Skeletal muscle tissue (tissue), 4 donors: ENCODE data around the gene STK32B. TPM values are rescaled to one million over a fixed set of nuclear protein-coding genes. Genes with fewer than 3 reads are reported as not detected.
"Not testable (repeated sequence)": the region's sequence is repeated elsewhere in the genome, so short reads cannot be mapped to it uniquely, and the experiment has no call there.

Source experiments
- H3K27ac ChIP-seq: one replicate; pipeline ENCODE4 v1.7.0; 2013; ENCODE audit warnings: mild to moderate bottlenecking, low read depth, low read length, inconsistent platforms
- H3K27me3 ChIP-seq, 3 donors: one replicate each; pipeline ENCODE4 v1.7.0; 2013; ENCODE audit warnings: low read length in 3 of 3; ENCODE audit not compliant: control insufficient read depth in 3 of 3, insufficient read depth in 3 of 3
- H3K36me3 ChIP-seq, 3 donors: one replicate each; pipeline ENCODE4 v1.7.0; 2013; ENCODE audit warnings: low read length in 3 of 3; ENCODE audit not compliant: control insufficient read depth in 3 of 3, insufficient read depth in 3 of 3
- H3K4me1 ChIP-seq, 3 donors: one replicate each; pipeline ENCODE4 v1.7.0; 2013; ENCODE audit warnings: low read length in 3 of 3, mild to moderate bottlenecking in 3 of 3; ENCODE audit not compliant: control insufficient read depth in 3 of 3, insufficient read depth in 3 of 3
- H3K4me3 ChIP-seq, 3 donors: one replicate each; pipeline ENCODE4 v1.7.0; 2013; ENCODE audit warnings: low read length in 3 of 3
- H3K9ac ChIP-seq, 3 donors: one replicate each; pipeline ENCODE4 v1.7.0; 2013; ENCODE audit warnings: low read length in 3 of 3, mild to moderate bottlenecking in 3 of 3, moderate library complexity in 2 of 3, low read depth in 1 of 3
- H3K9me3 ChIP-seq, 3 donors: one replicate each; pipeline ENCODE4 v1.7.0; 2013; ENCODE audit warnings: low read length in 3 of 3; ENCODE audit not compliant: control insufficient read depth in 3 of 3
- total RNA-seq: library from RNA; depleted of rRNA; stranded (reverse); fragments of >200 nt; gene quantifications from one replicate; pipeline ENCODE4 v1.2.3, GENCODE V29; 2014
- donor health status: Osteomylitis.

Gene STK32B
- total RNA-seq, 1 donor from 2014 or later = 5.7 TPM

GRCh38 chr4:5422195-5422594 lies 370.9 kb downstream of the STK32B start:
- H3K4me1 ChIP-seq = no peaks in the 10 kb centered on the region
- no peaks in the 10 kb centered on the region for H3K36me3 ChIP-seq
- no peak overlapping the region for H3K4me3 ChIP-seq
- H3K27me3 ChIP-seq = no peaks in the 10 kb centered on the region
- H3K27ac ChIP-seq = no peak overlapping the region
- H3K9me3 ChIP-seq = peaks cover 4 to 7% (median 4%) of the 10 kb centered on the region in 3 donors
- H3K9ac ChIP-seq = no peak overlapping the region

DNA sequence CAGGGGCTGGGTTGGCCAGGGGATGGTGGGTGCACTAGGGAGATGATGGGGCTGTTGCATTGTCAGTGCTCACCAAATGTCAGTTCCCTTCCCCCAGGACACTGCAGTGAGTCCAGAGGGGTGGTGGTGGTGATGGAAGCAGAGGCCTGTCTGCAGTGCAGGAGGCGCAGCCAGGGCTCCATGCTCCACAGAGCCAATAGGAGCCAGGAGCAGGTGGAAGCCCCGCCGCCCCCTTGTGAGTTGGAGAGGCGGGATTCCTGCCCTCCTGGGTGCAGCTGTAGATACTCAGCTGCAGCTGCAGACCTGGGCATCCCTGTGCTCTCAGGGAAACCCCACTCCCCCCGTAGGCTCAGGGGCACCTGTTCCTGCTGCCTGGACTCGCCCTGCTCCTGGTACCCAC lies 372.4 kb downstream of the STK32B start:
- H3K27me3 ChIP-seq = no peaks in the 10 kb centered on the region
- no peaks in the 10 kb centered on the region for H3K9me3 ChIP-seq
- H3K9ac ChIP-seq = no peak overlapping the region
- H3K4me3 ChIP-seq = no peak overlapping the region
- no peak overlapping the region for H3K27ac ChIP-seq
- H3K4me1 ChIP-seq = no peaks in the 10 kb centered on the region
- no peaks in the 10 kb centered on the region for H3K36me3 ChIP-seq

GRCh38 chr4:5424211-5424610 lies 372.9 kb downstream of the STK32B start:
- H3K9me3 ChIP-seq = no peaks in the 10 kb centered on the region
- no peak overlapping the region for H3K4me3 ChIP-seq
- no peaks in the 10 kb centered on the region for H3K27me3 ChIP-seq
- no peaks in the 10 kb centered on the region for H3K4me1 ChIP-seq
- no peak overlapping the region for H3K9ac ChIP-seq
- H3K27ac ChIP-seq = no peak overlapping the region
- no peaks in the 10 kb centered on the region for H3K36me3 ChIP-seq

DNA sequence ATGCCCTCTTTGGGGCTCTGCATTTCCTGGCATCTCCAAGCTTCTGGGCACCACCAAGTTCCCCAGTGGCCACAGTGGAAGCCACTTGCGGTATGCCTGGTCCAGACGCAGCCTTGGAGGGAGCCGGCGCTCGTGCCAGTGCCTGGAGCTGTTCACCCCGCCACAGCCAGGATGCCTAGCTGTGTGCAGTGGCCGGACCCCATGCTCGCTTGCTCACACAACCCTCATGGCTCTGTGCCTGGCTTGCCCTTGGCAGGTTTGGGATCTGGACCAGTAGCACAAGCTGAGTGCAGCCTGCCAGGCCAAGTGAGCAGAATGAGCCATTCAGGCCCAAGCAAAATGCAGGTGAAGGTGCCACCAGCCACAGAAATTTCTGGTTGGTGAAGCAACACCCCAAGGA lies 373.6 kb downstream of the STK32B start:
- Histone ChIP-seq H3K9ac (no peak overlapping the region), H3K4me3 (no peak overlapping the region), H3K36me3 (no peaks in the 10 kb centered on the region), H3K4me1 (no peaks in the 10 kb centered on the region), H3K27me3 (no peaks in the 10 kb centered on the region), H3K9me3 (no peaks in the 10 kb centered on the region), H3K27ac (no peak overlapping the region)

- no peak overlapping the region for H3K4me3 ChIP-seq
- H3K36me3 ChIP-seq = no peaks in the 10 kb centered on the region
- H3K9ac ChIP-seq = no peak overlapping the region
- H3K27me3 ChIP-seq = no peaks in the 10 kb centered on the region
- no peak overlapping the region for H3K27ac ChIP-seq
- H3K9me3 ChIP-seq = no peaks in the 10 kb centered on the region
- no peaks in the 10 kb centered on the region for H3K4me1 ChIP-seq
Observed at GRCh38 chr4:5429747-5430146, 378.5 kb downstream of the STK32B start.

DNA sequence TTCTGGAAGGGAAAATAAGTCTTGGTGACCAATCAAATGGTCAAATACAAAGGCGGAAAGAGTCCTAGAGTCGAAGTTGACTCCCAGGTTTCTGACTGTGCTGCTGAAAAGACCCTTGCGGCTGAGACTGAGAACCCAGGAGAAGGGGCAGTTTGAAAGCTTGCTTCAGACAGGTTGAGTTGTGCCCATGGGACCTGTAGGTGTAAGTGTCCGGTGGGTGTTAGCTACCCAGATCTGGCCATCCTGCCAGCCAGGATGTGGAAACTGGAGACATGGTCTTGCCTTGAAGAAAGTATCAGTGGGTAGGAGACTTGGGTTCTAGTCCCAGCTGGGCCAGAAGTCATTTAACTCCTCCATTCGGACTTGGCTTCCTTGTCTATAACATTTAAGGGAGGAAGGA lies 381.9 kb downstream of the STK32B start:
- Histone ChIP-seq H3K9me3 (peaks cover 0 to 8% (median 0%) of the 10 kb centered on the region in 3 donors), H3K27ac (no peak overlapping the region), H3K36me3 (no peaks in the 10 kb centered on the region), H3K4me3 (no peak overlapping the region), H3K9ac (no peak overlapping the region), H3K27me3 (no peaks in the 10 kb centered on the region), H3K4me1 (no peaks in the 10 kb centered on the region)

DNA sequence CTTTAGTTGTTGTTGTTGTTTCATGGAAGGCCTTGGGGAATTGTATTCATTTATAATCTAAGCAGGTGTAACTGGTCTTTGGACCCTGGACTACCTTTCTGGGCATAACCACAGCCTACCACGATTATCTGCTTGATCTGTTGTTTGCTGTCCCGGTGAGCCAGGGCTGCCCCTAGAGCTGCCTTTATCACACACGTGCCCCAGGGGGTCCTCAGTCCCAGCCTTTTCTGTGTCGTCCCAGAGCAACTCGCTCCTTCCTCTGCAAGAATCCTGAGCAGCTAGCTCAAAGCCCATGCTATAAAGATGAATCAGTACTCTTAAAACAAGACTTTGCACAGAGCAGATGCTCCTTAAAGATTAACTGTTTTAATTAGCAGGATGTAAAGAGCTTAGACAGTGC lies 383.9 kb downstream of the STK32B start:
- Histone ChIP-seq H3K36me3 (no peaks in the 10 kb centered on the region), H3K27me3 (no peaks in the 10 kb centered on the region), H3K4me1 (no peaks in the 10 kb centered on the region), H3K27ac (no peak overlapping the region), H3K4me3 (no peak overlapping the region), H3K9me3 (peaks cover 0 to 8% (median 0%) of the 10 kb centered on the region in 3 donors), H3K9ac (no peak overlapping the region)

- H3K27ac ChIP-seq = no peak overlapping the region
- no peak overlapping the region for H3K4me3 ChIP-seq
- no peaks in the 10 kb centered on the region for H3K27me3 ChIP-seq
- H3K9me3 ChIP-seq = peaks cover 0 to 8% (median 0%) of the 10 kb centered on the region in 3 donors
- no peaks in the 10 kb centered on the region for H3K36me3 ChIP-seq
- no peak overlapping the region for H3K9ac ChIP-seq
- no peaks in the 10 kb centered on the region for H3K4me1 ChIP-seq
Observed at GRCh38 chr4:5435823-5436222, 384.5 kb downstream of the STK32B start.

GRCh38 chr4:5443976-5444802 lies 392.9 kb downstream of the STK32B start:
- H3K27me3 ChIP-seq, H3K27ac ChIP-seq, H3K9ac ChIP-seq, H3K4me3 ChIP-seq, H3K9me3 ChIP-seq, H3K4me1 ChIP-seq, H3K36me3 ChIP-seq: not testable (repeated sequence)

- Histone ChIP-seq H3K36me3 (no peaks in the 10 kb centered on the region), H3K27me3 (no peaks in the 10 kb centered on the region), H3K27ac (no peak overlapping the region), H3K9ac (no peak overlapping the region), H3K4me3 (no peak overlapping the region), H3K4me1 (no peaks in the 10 kb centered on the region), H3K9me3 (no peaks in the 10 kb centered on the region)
Observed at GRCh38 chr4:5444918-5445517, 393.7 kb downstream of the STK32B start.
